Heart right ventricle (tissue), 16 donors: ENCODE measurements around the gene COL17A1. TPM values are rescaled to one million over a fixed set of nuclear protein-coding genes. Genes with fewer than 3 reads are reported as not detected.

ENCODE experiments used
- ATAC-seq, 8 donors: fragments of 200-7000 bp; cut with Tn5 transposase; one replicate each; pipeline ENCODE4 v1.9.1; 2020; ENCODE audit warnings: mild to moderate bottlenecking in 8 of 8, moderate library complexity in 8 of 8, moderate number of reproducible peaks in 1 of 8
- DNase-seq, 2 donors: peaks; one replicate each; pipeline ENCODE4 v3.0.0-alpha.2; 2020
- H3K27ac ChIP-seq, 10 donors: fragments of 200-600 bp; sonication (generic) in 2 of 10; one replicate each; pipeline versions ENCODE4 v1.5.0 to v1.8.0; 2020 to 2022; ENCODE audit warnings: mild to moderate bottlenecking in 3 of 10
- H3K27me3 ChIP-seq, 7 donors: fragments of 200-600 bp; one replicate each; pipeline ENCODE4 v1.8.0; 2021 to 2022; ENCODE audit warnings: mild to moderate bottlenecking in 2 of 7
- H3K36me3 ChIP-seq, 9 donors: fragments of 200-600 bp; sonication (generic) in 1 of 9; one replicate each; pipeline versions ENCODE4 v1.5.0 to v1.8.0; 2020 to 2022; ENCODE audit warnings: mild to moderate bottlenecking in 2 of 9
- H3K4me1 ChIP-seq, 9 donors: fragments of 200-600 bp; sonication (generic) in 1 of 9; one replicate each; pipeline versions ENCODE4 v1.5.0 to v1.8.0; 2020 to 2022; ENCODE audit warnings: mild to moderate bottlenecking in 4 of 9
- H3K4me3 ChIP-seq, 10 donors: fragments of 200-600 bp; sonication (generic) in 2 of 10; one replicate each; pipeline versions ENCODE4 v1.5.0 to v1.8.0; 2020 to 2022; ENCODE audit warnings: mild to moderate bottlenecking in 7 of 10, moderate library complexity in 2 of 10
- H3K9me3 ChIP-seq, 11 donors: fragments of 200-600 bp in 10 of 11; sonication (generic) in 2 of 11; one replicate each; pipeline versions ENCODE4 v1.5.0 to v1.8.0; 2013 to 2022; ENCODE audit warnings: mild to moderate bottlenecking in 2 of 11, control low read depth in 1 of 11, moderate library complexity in 1 of 11
- CTCF ChIP-seq, 9 donors: fragments of 200-600 bp; sonication (generic) in 2 of 9; IDR thresholded peaks; one replicate each; pipeline versions ENCODE4 v1.5.0 to v1.8.0; 2021 to 2022; ENCODE audit warnings: antibody characterized with exemption in 9 of 9, mild to moderate bottlenecking in 5 of 9, moderate library complexity in 1 of 9
- WGBS, 2 donors: extraction: QIAGEN DNeasy Blood & Tissue Kit; methylation state at CpG; one replicate each; pipeline ENCODE4 v1.1.7; 2013; ENCODE audit warnings: inconsistent platforms in 1 of 2; 5-methylcytosine and 5-hydroxymethylcytosine counted together
- intact Hi-C, 10 donors: fragments of 100-400 bp; cut with DNase I; formaldehyde crosslinking; loops; one replicate each; pipeline versions ENCODE4 v1.11.1 to v1.14.2; 2022
- polyA plus RNA-seq, 2 donors: library from polyadenylated mRNA; stranded (reverse); fragments of 200-250 nt; gene quantifications; one replicate each; pipeline ENCODE4 v1.2.3, GENCODE V29; 2013
- total RNA-seq, 10 donors: library from RNA; stranded (reverse); fragmentation: NEBNext Ultra II Directional in 3 of 10; extraction: Animal tissue kit (Norgen Biotek cat#: 25700) in 3 of 10; gene quantifications; one replicate each; pipeline versions ENCODE4 v1.2.1 to v1.2.4, GENCODE V29; 2021 to 2023
- donor health status: Arrhythmogenic right ventricular cardiomyopathy.
- donor health status: ischemic (EF 13 %, LVEDD 7.1; RV severe dilation, severe dysfunction).
- donor health status: healthy with polysubstance abuse.
- donor health status: DM: no; HTN: yes; CAD: no.
- donor health status: DM: no; HTN: no; CAD: no.
- donor health status: ischemic (EF 25% LVEDD 6.9; RV normal size, moderate dysfunction).
- donor health status: ischemic (EF 25% LVEDD 5.7; RV mildly dilated, moderate dysfunction).
- donor health status: healthy.
- donor health status: DM: yes; HTN: yes; CAD: no.
- donor health status: Ischemic cardiomyopathy.
- donor health status: ischemic (EF 35%, LVEDD 5.7; RV mildly dilated, moderate dysfunction).
- donor health status: nonischemic (EF 11% LVEDD 7.7; RV severe dilation, severe dysfunction).
- donor health status: DM: yes; HTN: yes; CAD: no.
- donor health status: PGD.
- donor health status: ischemic (EF 29% LVEDD 5.4; RV normal size, mild dysfunction).
- donor health status: nonischemic (EF 23%, LVEDD 6.1; RV moderate dilation, normal function).

The COL17A1 gene
- total and polyA plus RNA-seq, 12 donors, result 0.10 to 0.39 (median 0.16) TPM; not detected in 6

- peaks cover 0 to 12% (median 0%) of the 10 kb centered on the region in 9 donors for H3K4me1 ChIP-seq
- no peaks in the 10 kb centered on the region for H3K36me3 ChIP-seq
- no peak overlapping the region for H3K4me3 ChIP-seq
- intact Hi-C loops, result loop anchor here in 8 of 10 donors (2.0 to 10.0 kb wide), 5 partner anchors 68 to 168 kb away; no protein-coding TSS in a partner anchor
- TF ChIP-seq CTCF (IDR thresholded peaks at IDR 0.05), result no peak
- 89 to 92% methylated on average over 6 of the region's 6 CpGs for WGBS, 2 donors
- no peak for ATAC-seq
- DNase-seq, result no peak
- H3K27ac ChIP-seq, result no peak overlapping the region
- no peaks in the 10 kb centered on the region for H3K9me3 ChIP-seq
- H3K27me3 ChIP-seq, result no peaks in the 10 kb centered on the region
Measured at GRCh38 chr10:104046651-104047050, 39.0 kb downstream of the COL17A1 start.

GRCh38 chr10:104045151-104046089, 40.3 kb downstream of the COL17A1 start:
- WGBS, 2 donors, result 81 to 83% methylated on average over 9 of the region's 9 CpGs
- peak; percentile 22 to 70 (median 61) for TF ChIP-seq CTCF (IDR thresholded peaks at IDR 0.05)
- Histone ChIP-seq H3K4me3 (no peak overlapping the region), H3K27ac (no peak overlapping the region), H3K9me3 (no peaks in the 10 kb centered on the region), H3K4me1 (peaks cover 0 to 12% (median 0%) of the 10 kb centered on the region in 9 donors), H3K36me3 (no peaks in the 10 kb centered on the region), H3K27me3 (no peaks in the 10 kb centered on the region)
- peak; percentile 66 to 90 (median 76) for ATAC-seq
- intact Hi-C loops, result loop anchor here (2.0 to 10.0 kb wide), 6 partner anchors 69 to 169 kb away; no protein-coding TSS in a partner anchor
- peak in 1 of 2 donors; percentile 38 for DNase-seq

GRCh38 chr10:104043854-104044253, 41.8 kb downstream of the COL17A1 start:
- intact Hi-C loops, result loop anchor here in 4 of 10 donors (2.0 to 10.0 kb wide), 4 partner anchors 71 to 171 kb away; no protein-coding TSS in a partner anchor
- 73 to 82% methylated on average over 4 of the region's 4 CpGs for WGBS, 2 donors
- Histone ChIP-seq H3K27ac (no peak overlapping the region), H3K9me3 (no peaks in the 10 kb centered on the region), H3K4me3 (no peak overlapping the region), H3K4me1 (peaks cover 0 to 2% (median 0%) of the 10 kb centered on the region in 9 donors), H3K27me3 (no peaks in the 10 kb centered on the region), H3K36me3 (no peaks in the 10 kb centered on the region)
- TF ChIP-seq CTCF (IDR thresholded peaks at IDR 0.05), result no peak
- no peak for DNase-seq
- no peak for ATAC-seq

GRCh38 chr10:104043185-104043830, 42.4 kb downstream of the COL17A1 start:
- H3K4me1 ChIP-seq, result no peaks in the 10 kb centered on the region
- intact Hi-C loops, result loop anchor here in 2 of 10 donors (5.0 to 10.0 kb wide), 3 partner anchors 71 to 171 kb away; no protein-coding TSS in a partner anchor
- 81 to 86% methylated on average over 8 of the region's 8 CpGs for WGBS, 2 donors
- H3K27me3 ChIP-seq, result no peaks in the 10 kb centered on the region
- no peaks in the 10 kb centered on the region for H3K9me3 ChIP-seq
- no peaks in the 10 kb centered on the region for H3K36me3 ChIP-seq
- DNase-seq (no peak), ATAC-seq (no peak)
- no peak for TF ChIP-seq CTCF (IDR thresholded peaks at IDR 0.05)
- no peak overlapping the region for H3K27ac ChIP-seq
- H3K4me3 ChIP-seq, result no peak overlapping the region
